ENCODE data around the gene EAPP. TPM values are rescaled to one million over a fixed set of nuclear protein-coding genes. Genes with fewer than 3 reads are reported as not detected.
"Not testable (repeated sequence)": the region's sequence is repeated elsewhere in the genome, so short reads cannot be mapped to it uniquely, and the experiment has no call there.

EAPP gene
- total RNA-seq, 1 donor from 2014 or later, result 91.9 TPM

GRCh38 chr14:34538871-34539406 lies 562 bp downstream of the EAPP start:
- DNase-seq (ENCODE audit: low read depth), result peak; percentile 14

GRCh38 chr14:34538096-34538495 lies 1.4 kb downstream of the EAPP start:
- DNase-seq (ENCODE audit: low read depth), result not testable (repeated sequence)

- no peak for DNase-seq (ENCODE audit: low read depth)
Measured at GRCh38 chr14:34537677-34538009, 1.9 kb downstream of the EAPP start.

- peak; percentile 91 for DNase-seq (ENCODE audit: low read depth)
Measured at GRCh38 chr14:34536951-34537676, 2.4 kb downstream of the EAPP start.

GRCh38 chr14:34527591-34527990 lies 11.9 kb downstream of the EAPP start:
- DNase-seq (ENCODE audit: low read depth), result no peak

GRCh38 chr14:34524216-34524615 lies 15.3 kb downstream of the EAPP start:
- DNase-seq (ENCODE audit: low read depth), result not testable (repeated sequence)

GRCh38 chr14:34522496-34522895 lies 17.0 kb downstream of the EAPP start:
- no peak for DNase-seq (ENCODE audit: low read depth)

GRCh38 chr14:34521071-34521470 lies 18.4 kb downstream of the EAPP start:
- DNase-seq (ENCODE audit: low read depth), result not testable (repeated sequence)

GRCh38 chr14:34520304-34520970 lies 19.1 kb downstream of the EAPP start:
- DNase-seq (ENCODE audit: low read depth), result not testable (repeated sequence)

GRCh38 chr14:34507884-34508283 lies 31.6 kb downstream of the EAPP start:
- no peak for DNase-seq (ENCODE audit: low read depth)

- no peak for DNase-seq (ENCODE audit: low read depth)
Measured at GRCh38 chr14:34507459-34507858, 32.0 kb downstream of the EAPP start.

- DNase-seq (ENCODE audit: low read depth), result not testable (repeated sequence)
Measured at GRCh38 chr14:34505124-34505491, 34.4 kb downstream of the EAPP start.

- DNase-seq (ENCODE audit: low read depth), result not testable (repeated sequence)
Measured at GRCh38 chr14:34504027-34504426, 35.5 kb downstream of the EAPP start.

- DNase-seq (ENCODE audit: low read depth), result no peak
Measured at GRCh38 chr14:34502545-34503225, 36.8 kb downstream of the EAPP start.

- no peak for DNase-seq (ENCODE audit: low read depth)
Measured at GRCh38 chr14:34502001-34502400, 37.5 kb downstream of the EAPP start.

GRCh38 chr14:34501004-34501580 lies 38.4 kb downstream of the EAPP start:
- peak; percentile 77 for DNase-seq (ENCODE audit: low read depth)

- DNase-seq (ENCODE audit: low read depth), result peak; percentile 27
Measured at GRCh38 chr14:34498684-34499412, 40.7 kb downstream of the EAPP start.

GRCh38 chr14:34496679-34497513 lies 42.6 kb downstream of the EAPP start:
- DNase-seq (ENCODE audit: low read depth), result peak; percentile 84

GRCh38 chr14:34496007-34496678 lies 43.4 kb downstream of the EAPP start:
- no peak for DNase-seq (ENCODE audit: low read depth)

- no peak for DNase-seq (ENCODE audit: low read depth)
Measured at GRCh38 chr14:34489324-34489723, 50.2 kb downstream of the EAPP start.

Data from renal cortical epithelial cell (primary cell).